GM19455 (cell line): ENCODE data around the gene SUSD4.

ENCODE experiments used
- ATAC-seq: cut with Tn5 transposase; IDR thresholded peaks from one replicate; pipeline ENCODE4 v1.9.1; 2021; ENCODE audit not compliant: unreplicated experiment

Gene SUSD4

DNA sequence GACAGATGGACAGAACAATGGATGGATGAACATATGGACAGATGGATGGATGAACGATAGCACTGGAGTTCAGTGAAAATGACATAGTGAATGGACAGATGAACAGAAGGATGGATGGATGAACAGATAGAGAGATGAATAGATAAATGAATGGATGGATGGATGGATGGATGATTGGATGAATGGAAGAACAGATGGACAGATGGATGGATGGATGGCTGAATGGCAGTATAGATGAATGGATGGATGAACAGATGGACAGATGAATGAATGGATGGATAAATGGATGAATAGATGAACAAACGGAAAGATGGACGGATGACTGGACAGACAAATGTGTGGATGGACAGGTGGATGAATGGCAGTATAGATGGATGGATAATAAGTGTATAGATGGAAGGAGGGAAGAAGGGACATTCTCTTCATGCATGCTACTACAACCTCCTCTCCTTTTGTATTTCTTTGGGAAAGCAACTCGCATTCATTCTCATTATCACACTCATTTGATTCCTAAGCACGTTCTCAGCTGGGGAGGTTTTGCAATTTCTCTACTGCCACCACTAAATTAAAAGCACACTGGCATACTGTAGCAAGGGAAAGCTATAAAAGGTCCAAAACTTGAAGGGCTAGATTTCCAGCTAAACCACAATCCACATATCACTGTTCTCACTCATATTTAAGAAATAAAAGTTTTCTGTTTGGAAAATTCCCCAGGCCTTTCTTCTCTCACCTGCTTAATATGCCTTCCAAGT lies 34.1 kb downstream of the SUSD4 start:
- no peak for ATAC-seq

DNA sequence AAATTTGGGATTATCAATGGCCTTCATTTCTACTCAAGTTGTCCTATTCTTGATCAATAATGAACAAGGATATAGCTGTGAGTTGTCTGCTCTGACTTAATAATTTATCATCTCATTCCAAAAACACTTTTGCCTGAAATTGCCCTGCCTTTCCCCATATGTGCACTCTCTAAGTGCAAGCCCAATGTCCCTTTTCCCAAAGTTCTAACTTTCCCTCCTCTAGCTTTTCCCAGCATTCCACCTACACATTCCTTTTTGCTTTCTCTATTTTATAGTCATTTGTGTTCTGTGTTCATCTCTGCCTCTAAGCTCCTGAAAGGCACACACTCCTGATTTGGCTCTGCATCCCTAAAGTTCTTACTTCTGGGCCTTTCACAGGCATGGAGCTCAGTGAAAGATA lies 34.7 kb downstream of the SUSD4 start:
- no peak for ATAC-seq

DNA sequence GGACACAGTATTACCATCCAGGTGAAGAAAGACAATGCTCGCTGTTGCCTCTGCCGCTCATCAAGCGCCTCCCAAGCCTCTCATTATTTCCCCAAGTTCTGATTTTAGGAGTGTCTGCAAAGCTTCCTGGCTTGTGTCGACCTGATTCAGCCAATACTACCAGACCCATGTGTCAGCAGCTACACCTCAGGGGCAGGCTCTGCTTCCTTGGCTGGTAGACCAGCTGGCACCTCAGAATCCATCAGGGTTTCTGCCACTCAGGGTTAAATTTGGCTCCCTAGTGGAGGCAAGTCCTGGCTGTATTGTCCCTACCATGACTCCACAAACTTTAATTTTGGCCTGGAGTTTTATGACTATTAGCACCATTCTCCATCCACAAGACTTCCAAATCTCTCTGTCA lies 35.4 kb downstream of the SUSD4 start:
- ATAC-seq, result no peak

DNA sequence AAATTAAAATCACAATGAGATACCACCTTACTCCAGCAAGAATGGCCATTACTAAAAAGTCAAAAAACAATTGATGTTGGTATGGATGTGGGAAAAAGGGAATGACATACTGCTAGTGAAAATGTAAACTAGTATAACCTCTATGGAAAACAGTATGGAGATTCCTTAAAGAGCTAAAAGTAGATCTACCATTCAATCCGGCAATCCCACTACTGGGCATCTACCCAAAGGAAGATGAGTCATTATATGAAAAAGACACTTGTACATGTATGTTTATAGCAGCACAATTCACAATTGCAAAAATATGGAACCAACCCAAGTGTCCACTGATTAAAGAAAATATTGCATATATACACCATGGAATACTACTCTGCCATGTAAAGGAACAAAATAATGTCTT lies 37.2 kb downstream of the SUSD4 start:
- no peak for ATAC-seq

DNA sequence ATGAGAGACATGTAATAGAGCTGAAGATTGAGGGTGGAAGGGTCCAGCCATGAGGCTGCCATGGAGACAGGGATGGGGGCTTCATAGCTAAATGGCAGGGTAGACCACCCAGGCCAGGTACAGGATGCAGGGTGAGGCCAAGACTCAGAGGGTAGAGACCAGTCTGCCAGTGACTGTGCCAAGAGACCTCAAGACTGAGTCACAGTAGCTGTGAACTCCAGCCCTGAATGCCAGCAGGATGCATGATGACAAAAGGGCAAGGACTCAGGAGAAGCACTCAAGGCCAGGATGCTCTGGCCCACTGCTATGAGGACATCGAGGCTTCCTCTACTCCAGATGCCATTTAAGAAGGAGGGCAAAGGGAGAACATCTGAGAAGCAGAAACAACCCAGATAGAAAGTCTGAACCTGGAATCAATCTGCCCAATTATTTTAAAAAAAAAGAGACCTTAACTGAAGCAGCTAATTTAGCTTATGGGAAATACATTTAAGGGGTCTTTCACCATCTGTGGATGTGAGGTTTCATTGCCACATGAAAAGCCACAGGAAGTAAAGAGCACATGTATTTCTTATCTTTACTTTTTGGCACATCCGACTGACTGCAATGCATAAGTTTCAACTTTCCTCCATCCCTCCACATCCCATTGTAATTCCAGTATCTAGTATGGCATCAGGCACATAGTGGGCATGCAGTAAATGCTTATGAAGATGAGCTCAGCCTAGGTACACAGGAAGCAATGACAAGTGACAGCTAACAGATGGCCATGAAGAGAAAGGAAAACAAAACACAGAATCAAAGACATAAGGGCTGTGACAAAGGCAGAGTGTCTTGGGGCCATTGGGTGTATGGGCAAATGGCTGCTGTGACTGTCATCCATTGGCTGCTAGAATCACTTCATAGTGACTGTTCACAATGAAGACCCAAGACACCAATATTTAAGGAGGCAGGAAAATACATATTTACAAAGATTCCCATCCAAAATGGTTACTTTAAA lies 40.2 kb downstream of the SUSD4 start:
- ATAC-seq, result no peak

DNA sequence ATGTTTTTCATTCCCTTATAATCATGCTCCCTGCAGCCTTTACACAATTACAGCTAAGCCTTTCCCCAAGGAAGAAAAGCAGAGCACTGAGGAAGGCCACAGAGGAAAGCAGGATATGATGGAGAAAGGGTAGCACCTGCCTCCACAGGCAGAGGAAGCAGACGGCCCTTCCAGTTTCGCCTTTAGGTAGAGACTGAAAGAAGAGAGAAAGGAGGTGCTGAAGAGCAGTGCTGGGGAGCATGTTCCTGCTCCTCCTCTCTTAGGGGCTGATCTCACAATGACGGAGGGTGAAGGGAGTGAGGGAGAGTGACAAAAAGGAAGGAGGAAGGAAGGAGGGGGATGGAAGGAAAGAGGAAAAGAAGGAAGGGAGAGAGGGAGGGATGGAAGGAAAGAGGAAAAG lies 41.1 kb downstream of the SUSD4 start:
- ATAC-seq, result no peak

DNA sequence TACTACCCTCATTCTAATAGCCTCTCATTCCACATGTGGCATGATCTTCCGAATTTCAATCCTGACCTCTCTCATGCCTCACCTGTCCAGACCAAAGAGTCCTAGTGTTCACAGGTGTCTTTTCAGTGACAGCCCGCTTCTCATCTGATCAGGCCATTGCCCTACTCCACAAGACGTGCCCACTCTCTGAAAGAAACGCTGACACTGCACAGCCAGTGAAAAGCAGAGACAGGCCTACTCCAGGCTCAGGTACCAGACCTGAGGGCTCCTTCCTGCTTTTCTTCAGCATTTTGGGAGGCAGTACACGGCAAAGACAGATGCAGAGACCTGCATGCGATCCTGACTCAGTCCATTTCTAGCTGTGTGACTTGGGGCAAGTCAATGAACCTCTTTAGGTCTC lies 43.0 kb downstream of the SUSD4 start:
- no peak for ATAC-seq

DNA sequence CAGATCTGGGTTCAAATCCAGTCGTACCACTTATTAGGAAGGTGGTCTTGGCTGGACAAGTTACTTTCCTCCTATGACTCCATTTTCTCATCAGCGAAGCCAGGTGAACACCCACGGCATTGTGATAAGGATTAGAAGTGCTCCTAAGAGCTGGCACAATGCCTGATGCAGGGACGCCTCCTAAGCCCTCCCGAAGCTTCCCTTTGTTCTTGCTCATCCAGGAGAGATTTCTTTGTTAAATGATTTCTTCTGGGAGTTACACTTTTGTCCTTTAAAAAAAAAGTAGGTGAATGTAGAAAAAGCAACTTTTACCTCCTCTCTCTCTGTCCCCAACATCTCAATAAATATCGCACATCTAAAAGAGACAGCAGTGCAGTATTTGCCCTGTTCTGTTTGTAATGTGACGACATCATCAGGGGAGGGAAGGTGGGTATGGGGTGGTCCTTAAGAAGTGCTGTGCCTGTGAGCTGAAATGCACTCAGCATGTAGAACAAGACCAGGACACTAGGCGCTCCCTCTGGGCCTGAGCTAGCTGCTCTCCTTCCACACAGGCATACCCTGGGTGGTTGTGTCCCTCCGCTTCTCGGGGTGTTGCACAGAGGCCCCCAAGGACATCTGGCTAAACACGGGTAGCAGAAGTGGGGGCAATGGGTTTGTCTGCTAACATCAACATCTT lies 43.9 kb downstream of the SUSD4 start:
- no peak for ATAC-seq

DNA sequence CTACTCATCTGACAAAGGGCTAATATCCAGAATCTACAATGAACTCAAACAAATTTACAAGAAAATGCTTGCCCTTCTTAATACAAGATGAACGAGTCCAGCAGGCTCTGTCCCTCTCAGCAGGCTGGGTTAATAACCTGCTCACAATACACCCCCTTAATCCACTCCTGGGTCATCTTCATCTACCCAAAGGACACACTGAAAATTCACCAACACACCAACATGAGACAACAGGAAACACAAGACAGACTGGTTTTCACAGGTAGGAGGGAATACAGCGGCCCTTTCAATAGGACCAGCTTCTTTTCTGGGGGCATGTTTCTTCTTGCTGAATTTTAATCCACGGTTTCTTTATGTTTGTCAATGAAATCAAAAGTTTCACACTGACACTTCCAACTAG lies 44.6 kb downstream of the SUSD4 start:
- ATAC-seq, result no peak

DNA sequence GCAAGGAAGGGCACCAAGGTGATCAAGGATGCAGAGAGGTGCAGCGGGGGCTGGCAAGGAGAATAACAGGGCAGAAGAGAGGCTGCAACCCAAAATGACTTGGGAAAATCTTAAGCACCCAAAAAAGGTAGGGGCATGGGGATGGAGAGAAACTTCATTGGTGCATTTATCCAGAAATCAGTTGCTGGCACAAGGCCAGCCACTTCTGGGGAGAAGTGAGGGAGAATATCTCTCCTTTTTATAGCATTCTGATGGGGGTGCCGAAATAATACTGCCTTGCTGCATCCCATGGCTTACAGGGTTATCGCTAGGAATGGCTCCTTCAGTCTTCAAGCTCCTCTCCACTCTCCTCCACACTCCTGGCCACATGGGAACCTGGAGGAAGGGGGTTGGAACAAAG lies 47.9 kb downstream of the SUSD4 start:
- ATAC-seq, result no peak

DNA sequence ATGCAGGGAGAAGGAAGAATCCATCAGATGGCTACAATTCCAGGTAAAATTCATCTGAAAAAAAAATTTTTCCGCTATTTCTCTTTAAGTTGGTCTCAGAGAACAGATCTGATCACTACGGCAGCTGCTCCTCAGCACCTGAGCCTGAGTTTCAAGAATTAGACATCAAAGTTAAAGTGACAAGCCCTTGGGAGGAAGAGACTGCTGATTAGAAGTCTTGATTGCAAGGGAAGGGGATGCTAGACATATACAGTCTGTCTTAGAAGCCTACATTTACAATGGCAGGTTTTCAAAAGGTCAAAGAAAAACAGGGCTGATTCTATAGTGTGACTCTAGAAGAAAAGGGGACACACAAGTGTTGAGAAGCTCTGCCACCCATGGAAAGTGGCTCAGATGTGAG lies 48.3 kb downstream of the SUSD4 start:
- ATAC-seq, result no peak

DNA sequence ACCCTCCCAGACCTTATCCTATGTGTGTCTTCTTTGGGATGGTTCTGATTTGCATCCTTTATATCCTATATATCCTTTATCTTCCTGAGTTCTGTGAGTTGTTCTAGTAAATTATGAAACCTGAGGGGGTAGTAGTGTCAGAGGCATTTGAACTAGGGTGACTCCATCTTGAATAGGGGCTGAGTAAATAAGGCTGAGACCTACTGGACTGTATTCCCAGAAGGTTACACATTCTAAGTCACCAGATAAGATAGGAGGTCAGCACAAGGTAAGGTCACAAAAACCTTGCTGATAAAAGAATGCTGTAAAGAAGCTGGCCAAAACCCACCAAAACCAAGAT lies 50.6 kb downstream of the SUSD4 start:
- ATAC-seq, result no peak

DNA sequence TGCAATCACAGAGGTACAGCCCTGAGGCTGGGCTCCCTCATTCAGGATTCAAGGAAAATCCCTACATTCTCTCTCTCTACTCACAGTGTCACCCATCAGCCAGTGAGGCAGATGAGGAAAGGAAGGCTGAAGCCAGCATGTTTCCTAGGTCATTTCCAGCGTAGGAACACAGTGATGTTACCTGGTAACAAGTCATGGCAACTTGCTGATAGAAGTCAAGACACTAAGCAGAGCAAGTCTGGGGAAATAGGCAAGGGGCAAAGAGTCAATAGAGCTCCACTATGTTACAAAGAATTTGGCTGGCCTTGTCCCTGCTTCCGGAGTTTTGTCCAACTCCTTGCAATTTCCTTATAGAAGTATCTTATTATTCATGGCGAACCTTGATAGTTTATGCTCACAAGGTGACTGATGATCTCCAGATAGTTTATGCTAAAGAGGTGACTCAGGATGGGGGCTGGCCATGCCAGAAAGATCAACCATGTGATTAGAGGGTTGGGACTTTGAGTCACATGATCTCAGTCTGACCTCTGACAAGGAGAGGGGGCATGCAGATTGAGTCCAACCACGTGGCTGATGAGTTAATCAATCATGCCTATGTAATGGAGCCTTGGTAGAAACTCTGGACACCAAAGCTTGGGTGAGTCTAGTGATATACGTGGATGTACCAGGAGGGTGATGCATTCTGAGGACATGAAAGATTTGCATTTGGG lies 51.1 kb downstream of the SUSD4 start:
- no peak for ATAC-seq

DNA sequence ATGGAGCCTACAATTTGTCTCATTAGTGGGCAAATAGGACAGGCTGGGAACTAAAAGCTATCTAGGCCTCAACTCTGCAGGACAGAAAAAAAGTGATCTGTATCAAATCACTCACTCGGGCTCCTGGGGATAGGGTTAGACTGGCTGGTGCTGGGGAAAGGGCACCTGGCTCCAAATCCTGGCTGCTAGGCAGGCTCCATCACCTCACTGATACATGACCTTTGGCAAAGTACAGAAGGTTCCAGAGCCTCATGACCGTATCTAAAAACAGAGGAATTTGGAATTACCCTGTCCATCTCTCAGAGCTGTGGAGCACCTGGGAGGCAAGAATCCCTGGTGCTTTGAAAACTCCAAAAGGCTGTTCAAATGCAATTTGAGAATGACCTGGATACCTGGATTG lies 51.7 kb downstream of the SUSD4 start:
- no peak for ATAC-seq

DNA sequence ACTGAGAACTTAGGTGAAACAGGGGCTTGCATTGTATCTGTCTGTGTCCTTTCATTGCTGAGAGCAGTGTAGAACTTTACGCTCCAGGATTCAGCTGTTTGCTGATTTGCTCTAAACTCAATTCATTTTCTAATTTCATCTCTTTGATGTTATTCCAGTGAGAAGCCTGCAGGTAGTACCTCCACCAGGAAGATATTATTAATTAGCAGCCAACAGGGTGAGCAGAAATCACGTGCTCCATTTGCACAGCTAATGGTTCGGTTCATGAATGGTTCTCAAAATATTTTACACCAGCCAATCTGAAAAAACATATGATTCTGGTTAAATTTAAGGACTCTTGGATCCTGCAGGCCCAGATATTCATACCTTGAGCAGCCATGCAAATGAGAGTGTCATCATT lies 52.1 kb downstream of the SUSD4 start:
- no peak for ATAC-seq

DNA sequence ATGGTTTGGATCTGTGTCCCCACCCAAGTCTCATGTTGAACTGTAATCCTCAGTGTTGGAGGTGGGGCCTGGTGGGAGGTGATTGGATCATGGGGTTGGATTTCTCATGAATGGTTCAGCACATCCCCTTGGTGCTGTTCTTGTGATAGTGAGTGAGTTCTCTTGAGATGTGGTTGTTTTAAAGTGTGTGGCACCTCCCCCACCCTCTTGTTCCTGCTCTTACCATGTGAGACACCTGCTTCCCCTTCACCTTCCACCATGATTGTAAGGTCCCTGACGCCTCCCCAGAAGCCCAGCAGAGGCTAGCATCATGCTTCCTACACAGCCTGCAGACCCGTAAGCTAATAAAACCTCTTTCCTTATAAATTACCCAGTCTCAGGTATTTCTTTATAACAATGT lies 55.8 kb downstream of the SUSD4 start:
- no peak for ATAC-seq

DNA sequence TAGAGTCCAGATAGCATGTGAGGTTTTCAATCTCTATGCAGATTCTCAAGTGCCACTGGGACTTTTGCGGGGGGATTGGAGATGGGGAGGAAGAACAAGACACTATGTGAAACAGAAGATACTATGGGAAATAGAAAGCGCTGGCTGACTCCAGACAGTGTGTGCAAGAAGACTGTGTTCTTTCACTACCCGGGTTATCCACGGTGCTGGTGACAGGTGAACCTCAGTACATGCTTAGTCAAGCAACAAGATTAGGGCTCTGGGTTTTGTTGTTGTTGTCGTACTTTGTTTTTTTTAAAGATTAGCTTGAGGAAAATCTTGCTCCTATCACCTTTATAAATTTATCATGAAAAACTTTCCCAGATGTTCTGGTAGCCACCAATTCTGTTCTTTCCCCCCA lies 56.4 kb downstream of the SUSD4 start:
- no peak for ATAC-seq

DNA sequence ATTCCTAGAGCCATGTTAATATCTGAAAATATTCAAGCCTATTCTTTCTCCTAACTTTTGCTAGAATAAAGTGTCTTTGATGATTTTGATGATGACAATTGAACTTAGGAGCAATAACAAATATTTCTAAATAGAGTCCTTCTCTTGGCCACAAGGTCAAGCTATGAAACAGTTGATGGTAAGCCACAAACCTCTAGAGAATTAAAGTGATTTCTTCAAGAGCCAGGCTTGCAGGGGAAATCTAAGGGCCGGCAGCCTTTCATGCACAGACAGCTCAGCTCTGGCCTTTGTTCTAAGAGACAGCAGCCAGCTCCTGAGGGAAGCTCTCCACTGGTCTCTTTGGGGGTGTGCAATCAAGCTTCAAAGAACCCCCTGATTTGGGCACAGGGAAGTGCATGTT lies 59.0 kb downstream of the SUSD4 start:
- ATAC-seq, result no peak

DNA sequence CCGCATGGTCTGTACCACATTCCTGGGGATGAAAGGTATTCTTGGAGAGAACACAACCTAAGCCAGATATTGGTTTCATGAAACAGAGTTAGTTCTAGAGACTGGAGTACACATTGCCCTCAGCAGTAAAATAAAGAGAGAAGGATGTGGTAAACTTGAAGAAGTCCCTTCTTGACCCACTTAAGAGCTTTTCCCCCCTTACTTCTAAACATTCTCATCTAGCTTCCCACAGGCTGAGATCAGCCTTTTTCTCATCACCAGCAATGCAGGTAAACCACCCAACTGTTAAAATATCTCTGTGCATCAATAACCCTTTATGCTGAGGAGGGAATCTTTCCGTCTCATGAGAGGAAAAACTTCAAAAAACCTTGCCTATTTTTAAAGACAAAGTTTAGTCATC lies 62.6 kb downstream of the SUSD4 start:
- ATAC-seq, result no peak

DNA sequence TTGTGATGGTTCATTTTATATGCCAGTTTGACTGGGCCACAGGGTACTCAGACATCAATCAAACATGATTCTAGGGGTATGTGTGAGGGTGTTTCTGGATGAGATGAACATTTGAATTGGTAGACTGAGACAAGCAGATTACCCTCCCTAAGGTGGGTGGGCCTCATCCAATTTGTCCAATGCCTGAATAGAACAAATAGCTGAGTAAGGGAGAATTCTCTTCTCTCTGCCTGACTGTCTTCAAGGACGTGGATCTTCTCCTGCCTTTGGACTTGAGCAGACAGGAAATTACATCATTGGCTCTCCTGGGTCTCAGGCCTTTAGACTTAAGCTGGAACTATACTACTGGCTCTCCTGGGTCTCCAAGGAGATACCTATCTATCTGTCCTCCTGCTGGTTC lies 64.4 kb downstream of the SUSD4 start:
- ATAC-seq, result no peak

DNA sequence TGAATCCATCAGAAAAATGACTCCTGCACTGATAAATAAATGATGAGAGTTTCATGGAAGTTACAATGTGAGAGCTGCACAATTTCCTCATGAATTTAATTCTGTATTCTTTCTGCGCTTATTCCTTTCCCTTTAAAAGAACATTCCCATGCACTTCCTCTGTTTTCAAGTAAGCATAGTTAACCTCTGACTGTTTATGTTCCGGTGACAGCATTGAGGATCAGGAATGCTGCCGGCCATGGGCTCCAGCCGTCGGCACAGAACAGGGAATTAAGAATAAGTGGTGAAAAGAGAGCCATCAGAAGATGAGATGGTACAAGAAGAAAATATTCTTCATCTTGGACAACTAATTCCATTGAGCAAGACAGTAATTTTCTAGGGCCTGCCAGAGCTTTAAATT lies 65.3 kb downstream of the SUSD4 start:
- ATAC-seq, result no peak
